ENCODE results near the gene METTL5. TPM values are rescaled to one million over a fixed set of nuclear protein-coding genes. Genes with fewer than 3 reads are reported as not detected.
A peak's percentile ranks its signal among the peaks of the same experiment; 100 is the strongest.
"Not testable (repeated sequence)": the region's sequence is repeated elsewhere in the genome, so short reads cannot be mapped to it uniquely, and the experiment has no call there.

Gene METTL5
- 69.8 TPM for total RNA-seq
- long read RNA-seq, transcript METTL5-206 (8 exons, 880 nt), result minor isoform, 12 of 41 reads
- long read RNA-seq, transcript METTL5-203 (8 exons, 800 nt), result major isoform, 15 of 41 reads
- long read RNA-seq, transcript METTL5-201 (7 exons, 1,010 nt), result minor isoform, 8 of 41 reads
- long read RNA-seq, partial matches to known transcripts, result 1 of 41 reads
- long read RNA-seq, other reads (novel, unspliced or antisense), result 5 of 41 reads

DNA sequence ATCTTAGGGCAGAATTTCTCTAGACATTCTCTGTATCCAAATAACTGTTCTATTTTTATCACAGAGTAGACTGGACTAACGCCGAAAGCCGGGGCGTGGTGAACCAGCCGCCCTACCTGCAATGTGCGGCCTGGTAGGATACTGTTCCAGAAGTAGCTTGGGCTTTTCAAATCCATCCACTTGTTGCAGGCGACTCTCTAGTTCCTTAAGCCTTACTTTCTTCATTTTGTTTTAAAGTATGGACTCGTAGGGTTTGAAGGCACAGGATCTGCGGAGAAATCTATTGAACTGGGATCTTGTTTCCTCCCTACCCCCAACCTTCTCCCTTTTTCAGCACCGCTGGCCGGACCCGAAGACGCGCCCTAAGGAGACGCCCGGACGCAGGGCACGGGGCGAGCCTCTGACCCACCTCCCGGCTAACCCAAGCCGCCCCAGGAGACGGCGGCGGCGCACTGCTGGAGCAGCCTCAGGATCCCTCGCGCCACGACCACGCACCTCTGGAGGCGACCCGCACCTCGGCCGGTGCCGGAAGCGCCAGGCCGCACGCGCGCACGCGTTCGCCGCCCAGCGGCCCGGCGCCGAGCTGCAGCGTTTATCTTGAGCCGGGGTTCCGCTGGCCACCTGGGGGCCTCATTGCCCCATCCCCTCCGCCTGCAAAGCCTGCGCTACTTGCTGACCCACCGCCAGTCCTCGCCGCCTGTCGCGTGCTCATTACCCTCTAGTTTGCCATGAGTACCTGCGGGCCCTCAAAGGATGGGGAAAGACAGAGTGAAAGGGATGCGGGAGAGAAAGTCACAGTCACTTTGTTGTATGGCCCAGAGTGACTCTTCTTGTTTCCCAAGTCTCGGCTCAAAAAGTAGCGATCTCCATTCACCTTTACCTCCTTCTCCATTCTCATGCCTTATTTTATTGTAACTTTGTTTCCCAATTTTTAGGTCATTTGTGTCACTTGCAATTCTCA lies at the start of gene METTL5:
Gene METTL5, minus strand, starts transcription at position 533 of the 961 bp plus-strand sequence. Its CDS starts 308 bp downstream, at position 225.
- intact Hi-C loops (cut with DNase I), result loop anchor here (2.0 to 5.0 kb wide), 2 partner anchors 52 to 103 kb away; no protein-coding TSS in a partner anchor
- ATAC-seq (peak; percentile 75), DNase-seq (ENCODE audit: missing footprints) (peak; percentile 93)

DNA sequence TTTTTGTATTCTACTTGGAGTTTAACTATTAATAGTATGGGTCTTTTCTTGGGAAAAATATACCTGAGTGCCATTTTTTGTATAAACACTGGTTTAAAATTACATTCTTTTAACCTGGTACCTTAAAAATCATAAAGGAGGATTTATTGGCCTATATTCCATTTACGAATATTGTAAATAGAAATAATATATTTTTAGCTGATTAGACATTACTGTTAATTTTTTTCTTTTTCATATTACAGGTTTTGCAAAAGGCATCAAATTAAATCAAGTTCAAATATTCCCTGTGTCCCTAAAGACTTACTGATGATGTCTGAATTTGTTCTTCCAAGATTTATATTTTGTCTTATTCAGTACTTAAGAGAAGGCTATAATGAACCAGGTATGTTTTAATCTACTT lies 47.3 kb upstream of the METTL5 start:
- intact Hi-C loops (cut with DNase I), result no loop called here
- ATAC-seq (no peak), DNase-seq (ENCODE audit: missing footprints) (no peak)

DNA sequence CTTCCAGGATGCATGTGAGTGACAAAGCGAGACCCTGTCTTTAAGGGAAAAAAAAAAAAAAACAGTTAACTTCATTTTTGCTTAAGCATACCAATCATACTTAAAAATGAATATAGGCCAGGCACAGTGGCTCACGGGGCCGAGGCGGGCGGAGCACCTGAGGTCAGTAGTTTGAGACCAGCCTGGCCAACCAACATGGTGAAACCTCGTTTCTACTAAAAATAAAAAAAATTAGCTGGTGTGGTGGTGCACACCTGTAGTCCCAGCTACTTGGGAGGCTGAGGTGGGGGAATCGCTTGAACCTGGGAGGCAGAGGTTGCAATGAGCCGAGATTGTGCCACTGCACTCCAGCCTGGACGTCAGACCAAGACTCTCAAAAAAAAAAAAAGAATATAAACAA lies 46.7 kb upstream of the METTL5 start:
- intact Hi-C loops (cut with DNase I); DNase-seq (ENCODE audit: missing footprints); ATAC-seq: not testable (repeated sequence)

DNA sequence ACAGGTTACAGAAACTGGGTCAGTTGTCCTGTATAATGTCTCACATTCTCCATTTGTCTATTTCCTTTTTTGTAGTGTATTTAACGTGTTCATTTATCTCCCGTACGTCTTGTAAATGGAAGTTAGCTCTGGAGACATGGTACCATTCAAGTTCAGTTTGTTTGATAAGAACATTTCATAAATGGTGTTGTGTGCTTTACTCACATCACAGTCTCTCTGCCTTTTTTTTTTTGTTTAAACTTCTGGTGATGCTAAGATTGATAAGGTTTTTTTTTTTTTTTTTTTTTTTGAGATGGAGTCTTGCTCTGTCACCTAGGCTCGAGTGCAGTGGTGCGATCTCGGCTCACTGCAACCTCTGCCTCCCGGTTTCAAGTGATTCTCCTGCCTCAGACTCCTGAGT lies 44.2 kb upstream of the METTL5 start:
- no peak for ATAC-seq

DNA sequence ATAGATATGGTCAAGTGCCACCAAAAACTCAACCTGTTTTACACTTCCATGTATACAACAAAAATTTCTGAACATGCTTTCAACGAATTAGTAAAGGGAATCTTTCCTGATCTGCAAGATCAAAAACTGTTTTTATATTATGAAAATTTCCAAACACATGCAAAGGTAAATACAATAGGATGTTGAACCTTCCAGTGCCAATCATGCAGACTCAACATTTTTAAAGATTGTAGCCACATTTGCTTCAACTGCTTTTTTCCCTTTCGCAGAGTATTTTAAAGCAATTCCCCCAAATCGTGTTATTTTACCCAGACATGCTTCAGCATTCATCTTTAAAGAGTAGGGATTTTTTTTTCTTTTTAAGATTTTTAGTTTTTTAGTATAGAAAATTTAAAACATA lies 42.9 kb upstream of the METTL5 start:
- DNase-seq (ENCODE audit: missing footprints) (no peak), ATAC-seq (no peak)
- intact Hi-C loops (cut with DNase I), result no loop called here

More for the DNA sequence above, 44.2 kb upstream of the METTL5 start:
- no peak for DNase-seq (ENCODE audit: missing footprints)
- intact Hi-C loops (cut with DNase I), result no loop called here

DNA sequence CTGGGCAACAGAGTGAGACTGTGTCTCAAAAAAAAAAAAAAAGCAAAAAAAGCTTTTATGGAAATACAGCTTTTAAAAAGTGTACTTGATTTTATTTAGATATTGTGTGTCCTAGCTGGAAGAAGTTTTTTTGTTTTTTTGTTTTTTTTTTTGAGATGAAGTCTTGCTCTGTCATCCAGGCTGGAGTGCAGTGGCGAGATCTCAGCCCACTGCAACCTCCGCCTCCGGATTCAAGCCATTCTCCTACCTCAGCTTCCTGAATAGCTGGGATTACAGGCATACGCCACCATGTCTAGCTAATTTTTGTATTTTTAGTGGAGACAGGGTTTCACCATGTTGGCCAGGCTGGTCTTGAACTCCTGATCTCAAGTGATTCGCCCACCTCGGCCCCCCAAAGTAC lies 41.5 kb upstream of the METTL5 start:
- intact Hi-C loops (cut with DNase I); ATAC-seq; DNase-seq (ENCODE audit: missing footprints): not testable (repeated sequence)

DNA sequence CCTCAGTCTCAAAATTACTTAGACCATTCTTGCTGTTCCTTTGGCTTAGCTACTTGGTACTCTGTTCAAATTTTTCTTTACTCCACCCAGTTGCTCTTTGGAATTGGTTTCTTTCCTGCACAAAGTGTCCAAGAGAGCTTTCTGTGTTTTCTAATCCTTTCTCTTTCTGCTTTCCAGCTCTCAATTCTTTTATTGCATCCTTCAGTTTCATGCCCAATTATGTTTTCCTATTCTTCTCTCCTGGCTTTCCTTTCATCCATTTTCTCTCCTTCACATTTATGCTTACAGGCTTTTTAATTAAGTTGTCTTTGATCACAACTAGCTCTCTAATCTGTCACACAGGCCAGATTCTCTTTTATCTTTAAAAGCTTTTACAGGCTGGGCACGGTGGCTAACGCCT lies 40.8 kb upstream of the METTL5 start:
- intact Hi-C loops (cut with DNase I), result no loop called here
- ATAC-seq, result no peak
- DNase-seq (ENCODE audit: missing footprints), result no peak

DNA sequence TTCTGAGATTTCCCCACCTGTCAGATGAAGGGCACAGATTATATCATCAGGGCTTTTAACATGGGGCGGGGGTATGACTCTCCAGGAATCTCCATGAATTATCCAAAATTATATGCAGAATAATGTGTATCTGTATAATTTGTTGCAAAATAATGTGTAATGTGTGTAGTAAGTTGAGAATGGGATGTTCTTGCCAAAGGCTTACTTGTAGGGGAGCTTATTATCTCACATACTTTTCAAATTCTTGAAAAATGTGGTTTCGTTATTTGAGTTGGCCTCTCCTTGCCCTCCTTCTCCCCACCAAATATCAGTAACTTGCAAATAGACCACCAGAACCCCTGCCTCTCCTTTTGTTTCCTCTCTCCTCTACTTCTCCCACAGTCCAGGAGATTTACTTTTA lies 38.1 kb upstream of the METTL5 start:
- no peak for ATAC-seq
- DNase-seq (ENCODE audit: missing footprints), result no peak
- intact Hi-C loops (cut with DNase I), result no loop called here

DNA sequence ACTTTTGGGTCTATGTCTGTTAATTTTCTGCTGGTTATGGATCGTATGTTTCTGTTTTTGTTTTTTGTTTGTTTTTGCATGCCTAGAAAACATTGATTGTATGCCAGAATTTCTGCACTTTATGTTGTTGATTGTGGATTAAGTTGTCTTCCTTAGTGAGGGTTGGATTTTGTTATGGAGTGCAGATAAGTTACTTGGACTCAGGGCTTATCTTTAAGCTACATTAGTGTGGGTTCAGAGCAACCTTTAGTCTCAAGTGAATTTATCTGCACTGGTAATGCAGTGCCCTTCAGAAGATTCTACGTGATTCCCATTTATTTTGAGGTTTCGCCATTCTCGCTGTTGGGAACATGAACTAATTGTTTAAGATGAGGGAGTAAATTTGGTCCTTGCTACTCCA lies 35.4 kb upstream of the METTL5 start:
- ATAC-seq (no peak), DNase-seq (ENCODE audit: missing footprints) (no peak)
- intact Hi-C loops (cut with DNase I), result no loop called here

DNA sequence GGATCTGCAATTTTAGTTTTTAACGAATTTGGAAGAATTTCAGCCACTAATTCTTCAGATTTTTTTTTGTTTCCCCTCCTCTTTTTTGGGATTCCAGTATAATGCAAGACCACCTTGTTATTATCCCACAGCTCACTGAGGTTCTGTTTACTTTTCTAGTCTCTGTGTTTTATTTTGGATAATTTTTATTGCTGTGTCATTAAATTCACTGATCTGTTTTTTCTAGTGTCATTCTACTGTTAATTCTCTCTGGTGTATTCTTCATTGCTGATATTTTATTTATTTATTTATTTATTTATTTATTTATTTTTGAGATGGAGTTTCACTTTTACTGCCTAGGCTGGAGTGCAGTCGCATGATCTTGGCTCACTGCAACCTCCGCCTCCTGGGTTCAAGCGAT lies 34.7 kb upstream of the METTL5 start:
- DNase-seq (ENCODE audit: missing footprints) (no peak), ATAC-seq (no peak)
- intact Hi-C loops (cut with DNase I), result no loop called here

DNA sequence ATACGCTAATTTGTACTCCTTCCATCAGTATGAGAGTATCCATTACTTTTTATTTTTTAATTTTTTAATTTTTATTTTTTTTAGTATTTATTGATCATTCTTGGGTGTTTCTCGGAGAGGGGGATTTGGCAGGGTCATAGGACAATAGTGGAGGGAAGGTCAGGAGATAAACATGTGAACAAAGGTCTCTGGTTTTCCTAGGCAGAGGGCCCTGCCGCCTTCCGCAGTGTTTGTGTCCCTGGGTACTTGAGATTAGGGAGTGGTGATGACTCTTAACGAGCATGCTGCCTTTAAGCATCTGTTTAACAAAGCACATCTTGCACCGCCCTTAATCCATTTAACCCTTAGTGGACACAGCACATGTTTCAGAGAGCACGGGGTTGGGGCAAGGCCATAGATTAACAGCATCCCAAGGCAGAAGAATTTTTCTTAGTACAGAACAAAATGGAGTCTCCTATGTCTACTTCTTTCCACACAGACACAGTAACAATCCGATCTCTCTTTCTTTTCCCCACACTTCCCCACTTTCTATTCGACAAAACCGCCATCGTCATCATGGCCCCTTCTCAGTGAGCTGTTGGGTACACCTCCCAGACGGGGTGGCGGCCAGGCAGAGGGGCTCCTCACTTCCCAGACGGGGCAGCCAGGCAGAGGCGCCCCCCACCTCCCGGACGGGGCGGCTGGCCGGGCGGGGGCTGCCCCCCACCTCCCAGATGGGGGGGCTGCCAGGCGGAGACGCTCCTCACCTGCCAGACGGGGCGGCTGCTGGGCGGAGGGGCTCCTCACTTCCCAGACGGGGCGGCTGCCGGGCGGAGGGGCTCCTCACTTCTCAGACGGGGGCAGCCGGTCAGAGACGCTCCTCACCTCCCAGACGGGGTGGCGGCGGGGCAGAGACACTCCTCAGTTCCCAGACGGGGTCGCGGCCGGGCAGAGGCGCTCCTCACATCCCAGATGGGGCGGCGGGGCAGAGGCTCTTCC lies 30.9 kb upstream of the METTL5 start:
- ATAC-seq; DNase-seq (ENCODE audit: missing footprints); intact Hi-C loops (cut with DNase I): not testable (repeated sequence)

DNA sequence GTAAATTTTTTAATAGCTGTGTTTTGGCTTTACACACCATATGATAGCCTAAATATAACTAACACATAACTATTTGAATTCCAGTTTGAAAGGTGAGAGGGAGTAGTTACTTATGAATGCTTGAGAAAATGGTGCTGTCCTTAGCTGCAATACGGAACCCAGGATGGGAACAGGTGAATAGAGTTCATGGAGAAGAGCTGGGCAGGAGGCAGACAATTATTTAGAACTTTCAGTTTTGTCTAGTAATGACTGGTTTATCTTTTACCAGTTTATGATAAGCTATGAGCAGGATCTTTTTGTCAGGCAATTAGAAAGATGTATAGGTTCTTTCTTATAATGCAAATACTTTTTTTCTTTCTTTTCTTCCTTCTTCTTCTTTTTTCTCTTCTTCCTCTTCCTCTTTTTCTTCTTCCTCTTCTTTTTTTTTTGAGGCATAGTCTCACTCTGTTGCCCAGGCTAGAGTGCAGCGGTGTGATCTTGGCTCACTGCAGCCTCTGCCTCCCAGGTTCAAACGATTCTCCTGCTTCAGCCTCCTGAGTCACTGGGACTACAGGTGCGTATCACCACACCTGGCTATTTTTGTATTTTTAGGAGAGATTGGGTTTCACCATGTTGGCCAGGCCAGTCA lies 28.4 kb upstream of the METTL5 start:
- intact Hi-C loops (cut with DNase I), result no loop called here
- no peak for ATAC-seq
- no peak for DNase-seq (ENCODE audit: missing footprints)

DNA sequence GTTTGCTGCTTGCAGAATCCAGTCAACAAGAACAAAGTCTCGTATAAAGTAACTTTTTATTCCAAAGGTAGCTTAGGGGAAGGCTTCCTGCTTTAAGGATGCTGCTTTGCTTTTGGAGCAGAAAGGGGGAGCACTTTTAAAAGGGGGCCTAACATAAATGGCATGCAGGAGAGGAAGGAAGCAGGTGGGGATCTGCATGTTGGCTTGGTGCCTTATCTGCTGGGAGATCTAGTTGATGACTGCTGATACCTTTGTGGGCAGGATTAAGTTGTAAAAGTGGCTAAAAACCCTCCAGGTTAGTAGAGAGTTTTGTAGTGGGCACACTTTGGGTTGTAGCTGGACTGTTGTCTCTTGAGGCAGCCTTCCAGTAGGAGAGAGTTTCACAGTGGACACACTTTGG lies 25.0 kb upstream of the METTL5 start:
- DNase-seq (ENCODE audit: missing footprints), result no peak
- no peak for ATAC-seq

DNA sequence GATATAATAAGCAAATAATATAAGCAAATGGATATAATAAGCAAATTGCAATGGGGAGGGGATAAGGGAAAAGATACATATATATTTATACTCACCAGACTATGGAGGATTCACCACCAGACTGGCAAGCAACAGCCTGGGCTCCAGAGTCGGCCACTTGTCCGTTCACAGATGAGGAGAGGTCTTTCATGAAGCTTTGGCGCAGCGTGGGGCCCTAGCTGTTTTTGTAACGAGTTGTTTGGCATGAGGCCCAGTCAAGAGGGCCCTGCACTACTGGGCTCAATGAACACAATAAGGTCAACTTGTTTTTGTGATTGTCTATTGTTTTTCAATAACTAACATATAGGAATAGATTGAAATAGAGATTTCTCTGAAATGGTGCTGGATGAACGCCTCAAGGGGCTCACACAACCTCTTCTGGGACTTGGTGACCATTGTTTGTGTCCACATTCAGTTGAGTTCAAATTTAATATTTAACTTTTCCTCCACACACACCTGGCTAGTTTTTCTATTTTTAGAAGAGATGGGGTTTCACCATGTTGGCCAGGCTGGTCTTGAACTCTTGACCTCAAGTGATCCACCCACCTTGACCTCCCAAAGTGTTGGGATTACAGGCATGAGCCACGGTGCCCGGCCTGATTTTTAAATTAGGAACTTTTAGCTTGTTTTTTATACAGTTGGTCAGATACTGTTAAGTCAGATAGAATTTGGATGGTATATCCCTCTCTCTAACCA lies 24.4 kb upstream of the METTL5 start:
- intact Hi-C loops (cut with DNase I); DNase-seq (ENCODE audit: missing footprints): not testable (repeated sequence)
- peak; percentile 32 for ATAC-seq

More for the DNA sequence above, 25.0 kb upstream of the METTL5 start:
- intact Hi-C loops (cut with DNase I), result no loop called here

DNA sequence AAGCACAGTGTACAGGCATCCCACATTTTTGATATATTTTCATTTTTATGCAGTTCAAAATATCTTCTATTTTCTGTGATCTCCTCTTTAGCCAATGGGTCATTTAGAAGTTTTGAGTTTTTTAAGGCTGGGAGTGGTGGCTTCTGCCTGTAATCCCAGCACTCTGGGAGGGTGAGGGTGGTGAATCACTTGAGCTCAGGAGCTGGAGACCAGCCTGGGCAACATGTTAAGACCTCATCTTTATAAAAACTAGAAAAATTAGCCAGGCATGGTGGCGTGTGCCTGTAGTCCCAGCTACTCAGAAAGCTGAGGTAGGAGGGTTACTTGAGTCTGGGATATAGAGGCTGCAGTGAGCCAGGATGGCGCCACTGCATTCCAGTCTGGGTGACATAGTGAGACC lies 20.3 kb upstream of the METTL5 start:
- no peak for DNase-seq (ENCODE audit: missing footprints)
- ATAC-seq, result no peak
- intact Hi-C loops (cut with DNase I), result no loop called here

DNA sequence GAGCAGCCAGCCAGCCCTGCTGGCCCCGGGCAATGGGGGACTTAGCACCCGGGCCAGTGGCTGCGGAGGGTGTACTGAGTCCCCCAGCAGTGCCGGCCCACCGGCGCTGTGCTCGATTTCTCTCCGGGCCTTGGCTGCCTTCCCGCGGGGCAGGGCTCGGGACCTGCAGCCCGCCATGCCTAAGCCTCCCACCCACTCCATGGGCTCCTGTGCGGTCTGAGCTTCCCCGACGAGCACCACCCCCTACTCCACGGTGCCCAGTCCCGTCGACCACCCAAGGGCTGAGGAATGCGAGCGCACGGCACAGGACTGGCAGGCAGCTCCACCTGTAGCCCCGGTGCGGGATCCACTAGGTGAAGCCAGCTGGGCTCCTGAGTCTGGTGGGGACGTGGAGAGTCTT lies 16.9 kb upstream of the METTL5 start:
- DNase-seq (ENCODE audit: missing footprints); intact Hi-C loops (cut with DNase I); ATAC-seq: not testable (repeated sequence)

DNA sequence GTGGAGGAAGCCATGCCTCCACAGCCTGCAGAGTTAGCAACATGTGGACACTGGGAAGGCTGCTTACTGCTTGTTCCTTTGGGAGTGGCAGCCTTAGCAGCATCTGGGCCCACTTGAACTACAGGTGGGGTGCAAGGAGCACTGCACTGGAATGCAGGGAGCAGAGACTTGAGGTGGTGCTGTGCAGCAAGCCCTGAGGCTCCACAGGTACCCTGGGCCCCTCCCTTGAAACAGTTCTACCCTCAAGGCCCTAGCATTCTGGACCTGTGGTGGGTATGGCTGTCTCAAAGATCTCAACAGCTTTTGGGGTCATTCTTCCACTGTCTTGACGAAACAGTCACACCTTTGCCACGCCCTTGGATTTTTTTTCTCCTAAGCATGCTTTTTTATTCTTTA lies 16.0 kb upstream of the METTL5 start:
- intact Hi-C loops (cut with DNase I), result no loop called here
- ATAC-seq (peak; percentile 17), DNase-seq (ENCODE audit: missing footprints) (no peak)

Data from Right ventricle myocardium inferior (tissue), 1 donor.